ENCODE data around the gene CKS1B. TPM values are rescaled to one million over a fixed set of nuclear protein-coding genes. Genes with fewer than 3 reads are reported as not detected.
A peak's percentile ranks its signal among the peaks of the same experiment; 100 is the strongest.
"Not testable (repeated sequence)": the region's sequence is repeated elsewhere in the genome, so short reads cannot be mapped to it uniquely, and the experiment has no call there.

The CKS1B gene
- total RNA-seq, 1 experiment from 2014 or later: 225 TPM

- H3K9me2 ChIP-seq (replicated peaks; ENCODE audit: insufficient read depth, low read length): no peaks in the 10 kb centered on the region
- H2AFZ ChIP-seq (ENCODE audit: low read length): no peak overlapping the region
- DNase-seq: no peak
- peak overlapping the region; percentile 73; the same call in 1 of the 2 replicates for H3K4me3 ChIP-seq (ENCODE audit: low read length)
- peak overlapping the region; percentile 94 for H3K9ac ChIP-seq (ENCODE audit: low read length)
- H3K79me2 ChIP-seq (ENCODE audit: low read length): peaks cover 70% of the 10 kb centered on the region
- H3K9me3 ChIP-seq (ENCODE audit: low read length): no peaks in the 10 kb centered on the region
- H3K27me3 ChIP-seq (ENCODE audit: low read length): no peaks in the 10 kb centered on the region
- peaks cover 11% of the 10 kb centered on the region; the same call in 1 of the 2 replicates for H3K36me3 ChIP-seq (ENCODE audit: insufficient read depth, low read length)
- H3K27ac ChIP-seq (ENCODE audit: low read length): no peak overlapping the region
- peaks cover 57% of the 10 kb centered on the region for H3K4me1 ChIP-seq (ENCODE audit: low read length)
- H4K20me1 ChIP-seq (ENCODE audit: insufficient read depth, low read depth, low read length): no peaks in the 10 kb centered on the region
- peak overlapping the region; percentile 90 for H3K4me2 ChIP-seq (ENCODE audit: low read depth, low read length, poor library complexity, severe bottlenecking)
Observed at GRCh38 chr1:154972517-154973343, 1.8 kb upstream of the CKS1B start.

DNA sequence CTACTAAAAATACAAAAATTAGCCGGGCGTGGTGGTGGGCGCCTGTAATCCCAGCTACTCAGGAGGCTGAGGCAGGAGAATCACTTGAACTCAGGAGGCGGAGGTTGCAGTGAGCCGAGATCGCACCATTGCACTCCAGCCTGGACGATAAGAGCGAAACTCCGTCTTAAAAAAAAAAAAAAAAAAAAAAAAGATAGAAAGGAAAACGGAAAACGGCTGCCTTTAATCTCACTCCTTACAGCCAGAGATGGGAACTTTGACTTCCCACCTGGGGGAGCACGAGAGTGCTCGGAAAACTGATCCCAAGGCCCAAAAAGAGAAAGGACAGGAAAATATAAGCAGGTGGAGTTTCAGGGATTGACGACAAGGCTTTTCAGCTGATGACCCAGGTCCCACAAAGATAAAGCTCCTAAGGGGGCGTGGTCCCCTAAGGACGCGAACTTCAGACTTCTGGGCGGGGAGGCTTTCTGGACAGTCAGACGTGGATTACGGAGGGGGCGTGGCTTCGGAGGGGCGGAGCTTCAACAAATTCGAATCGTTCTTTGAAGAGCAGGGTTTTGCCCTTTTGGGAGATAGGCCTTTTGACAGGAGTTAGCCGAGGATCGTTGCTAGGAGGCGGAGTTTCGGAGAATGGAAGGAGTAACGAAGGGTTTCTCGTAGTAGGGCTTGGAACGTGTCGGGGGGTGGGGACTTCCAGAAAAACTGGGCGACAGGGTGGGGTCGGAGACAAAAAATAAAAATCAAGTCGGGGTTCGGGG is 958 bp upstream of the CKS1B start:
- Histone ChIP-seq H3K9me3 (ENCODE audit: low read length) (no peaks in the 10 kb centered on the region), H3K4me1 (ENCODE audit: low read length) (peaks cover 57% of the 10 kb centered on the region), H3K4me3 (ENCODE audit: low read length) (peak overlapping the region; percentile 73), H3K79me2 (ENCODE audit: low read length) (peaks cover 78% of the 10 kb centered on the region), H3K9ac (ENCODE audit: low read length) (peak overlapping the region; percentile 94), H2AFZ (ENCODE audit: low read length) (no peak overlapping the region; the same call in 1 of the 2 replicates), H3K36me3 (ENCODE audit: insufficient read depth, low read length) (peaks cover 19% of the 10 kb centered on the region), H3K9me2 (replicated peaks; ENCODE audit: insufficient read depth, low read length) (no peaks in the 10 kb centered on the region), H3K27me3 (ENCODE audit: low read length) (no peaks in the 10 kb centered on the region), H4K20me1 (ENCODE audit: insufficient read depth, low read depth, low read length) (no peaks in the 10 kb centered on the region), H3K4me2 (ENCODE audit: low read depth, low read length, poor library complexity, severe bottlenecking) (peak overlapping the region; percentile 90), H3K27ac (ENCODE audit: low read length) (peak overlapping the region; percentile 94)
- peak; percentile 98 for DNase-seq

GRCh38 chr1:154974808-154975408 is 427 bp downstream of the CKS1B start:
- Histone ChIP-seq H3K4me2 (ENCODE audit: low read depth, low read length, poor library complexity, severe bottlenecking) (peak overlapping the region; percentile 79), H3K4me1 (ENCODE audit: low read length) (peaks cover 48% of the 10 kb centered on the region), H3K9me2 (replicated peaks; ENCODE audit: insufficient read depth, low read length) (no peaks in the 10 kb centered on the region), H3K36me3 (ENCODE audit: insufficient read depth, low read length) (peaks cover 26% of the 10 kb centered on the region), H3K27ac (ENCODE audit: low read length) (peak overlapping the region; percentile 94), H2AFZ (ENCODE audit: low read length) (no peak overlapping the region), H3K9me3 (ENCODE audit: low read length) (no peaks in the 10 kb centered on the region), H3K27me3 (ENCODE audit: low read length) (no peaks in the 10 kb centered on the region), H4K20me1 (ENCODE audit: insufficient read depth, low read depth, low read length) (no peaks in the 10 kb centered on the region), H3K4me3 (ENCODE audit: low read length) (peak overlapping the region; percentile 73), H3K9ac (ENCODE audit: low read length) (peak overlapping the region; percentile 79), H3K79me2 (ENCODE audit: low read length) (peaks cover 68% of the 10 kb centered on the region)
- DNase-seq: peak; percentile 98

DNA sequence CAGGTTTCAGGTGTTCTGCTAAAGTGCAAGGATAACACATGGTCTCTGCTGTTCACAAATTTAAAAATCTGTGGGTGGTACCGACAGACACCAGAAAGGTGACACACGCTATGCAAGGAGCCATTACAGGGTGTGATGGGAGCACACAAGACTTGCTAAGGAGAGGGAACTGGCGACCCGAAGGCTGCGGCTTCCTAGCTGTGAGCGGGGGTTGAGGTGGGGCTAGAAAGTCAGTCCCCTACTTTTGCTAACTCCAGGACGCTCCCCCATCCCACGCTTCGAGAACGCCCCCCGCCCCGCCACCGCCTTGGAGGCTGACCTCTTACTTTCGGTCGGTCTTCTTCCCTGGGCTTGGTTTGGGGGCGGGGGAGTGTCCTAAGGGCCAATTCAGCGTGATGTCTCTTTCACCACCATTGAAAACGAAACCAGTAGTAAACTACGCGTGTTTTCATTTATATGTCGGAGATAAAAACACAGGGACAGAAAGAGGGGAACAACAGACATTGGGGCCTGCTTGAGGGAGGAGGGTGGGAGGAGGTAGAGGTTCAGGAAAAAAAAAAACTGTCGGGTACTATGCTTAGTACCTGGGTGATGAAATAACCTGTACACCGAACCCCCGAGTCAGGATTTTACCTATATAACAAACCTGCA is 1.1 kb downstream of the CKS1B start:
- Histone ChIP-seq H4K20me1 (ENCODE audit: insufficient read depth, low read depth, low read length) (no peaks in the 10 kb centered on the region), H3K4me3 (ENCODE audit: low read length) (peak overlapping the region; percentile 73), H3K9me2 (replicated peaks; ENCODE audit: insufficient read depth, low read length) (no peaks in the 10 kb centered on the region), H3K27me3 (ENCODE audit: low read length) (no peaks in the 10 kb centered on the region), H3K4me2 (ENCODE audit: low read depth, low read length, poor library complexity, severe bottlenecking) (peak overlapping the region; percentile 79), H3K36me3 (ENCODE audit: insufficient read depth, low read length) (peaks cover 26% of the 10 kb centered on the region), H3K9ac (ENCODE audit: low read length) (peak overlapping the region; percentile 79), H3K27ac (ENCODE audit: low read length) (peak overlapping the region; percentile 94), H3K4me1 (ENCODE audit: low read length) (peaks cover 42% of the 10 kb centered on the region), H2AFZ (ENCODE audit: low read length) (no peak overlapping the region), H3K9me3 (ENCODE audit: low read length) (no peaks in the 10 kb centered on the region), H3K79me2 (ENCODE audit: low read length) (peaks cover 62% of the 10 kb centered on the region)
- DNase-seq: peak; percentile 76

GRCh38 chr1:154977762-154978161 is 3.3 kb downstream of the CKS1B start:
- peak overlapping the region; percentile 94 for H3K27ac ChIP-seq (ENCODE audit: low read length)
- peaks cover 33% of the 10 kb centered on the region for H3K4me1 ChIP-seq (ENCODE audit: low read length)
- not testable (repeated sequence) for H3K9ac ChIP-seq (ENCODE audit: low read length); DNase-seq; H3K9me2 ChIP-seq (replicated peaks; ENCODE audit: insufficient read depth, low read length); H4K20me1 ChIP-seq (ENCODE audit: insufficient read depth, low read depth, low read length); H2AFZ ChIP-seq (ENCODE audit: low read length); H3K27me3 ChIP-seq (ENCODE audit: low read length); H3K9me3 ChIP-seq (ENCODE audit: low read length); H3K4me3 ChIP-seq (ENCODE audit: low read length)
- H3K4me2 ChIP-seq (ENCODE audit: low read depth, low read length, poor library complexity, severe bottlenecking): peak overlapping the region; percentile 23
- peaks cover 46% of the 10 kb centered on the region for H3K79me2 ChIP-seq (ENCODE audit: low read length)
- H3K36me3 ChIP-seq (ENCODE audit: insufficient read depth, low read length): peaks cover 26% of the 10 kb centered on the region

DNA sequence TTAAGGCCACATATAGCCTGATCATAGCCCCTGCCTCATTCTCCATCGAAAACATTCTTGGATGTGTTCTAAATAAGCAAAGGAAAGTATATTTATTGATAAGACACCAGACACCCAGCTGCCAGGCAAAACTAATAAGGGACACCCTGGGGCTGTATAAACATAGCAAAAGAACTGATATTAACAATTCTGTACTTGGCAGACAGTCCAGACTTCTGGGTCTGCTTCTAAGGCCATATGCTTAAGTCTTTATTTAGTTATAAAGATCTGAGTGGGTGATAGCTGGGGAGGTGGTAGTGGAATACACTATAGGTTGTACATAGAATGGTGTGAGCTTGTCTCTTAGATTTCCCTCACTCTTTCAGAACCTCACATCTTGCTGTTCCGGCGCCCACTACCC is 3.9 kb downstream of the CKS1B start:
- Histone ChIP-seq H3K27ac (ENCODE audit: low read length) (peak overlapping the region; percentile 94; the same call in 1 of the 2 replicates), H3K9me3 (ENCODE audit: low read length) (no peaks in the 10 kb centered on the region), H3K27me3 (ENCODE audit: low read length) (no peaks in the 10 kb centered on the region), H2AFZ (ENCODE audit: low read length) (no peak overlapping the region), H3K9ac (ENCODE audit: low read length) (no peak overlapping the region), H4K20me1 (ENCODE audit: insufficient read depth, low read depth, low read length) (no peaks in the 10 kb centered on the region), H3K4me2 (ENCODE audit: low read depth, low read length, poor library complexity, severe bottlenecking) (no peak overlapping the region), H3K9me2 (replicated peaks; ENCODE audit: insufficient read depth, low read length) (no peaks in the 10 kb centered on the region), H3K4me3 (ENCODE audit: low read length) (no peak overlapping the region), H3K79me2 (ENCODE audit: low read length) (peaks cover 44% of the 10 kb centered on the region), H3K36me3 (ENCODE audit: insufficient read depth, low read length) (peaks cover 26% of the 10 kb centered on the region), H3K4me1 (ENCODE audit: low read length) (peaks cover 29% of the 10 kb centered on the region)
- DNase-seq: no peak

DNA sequence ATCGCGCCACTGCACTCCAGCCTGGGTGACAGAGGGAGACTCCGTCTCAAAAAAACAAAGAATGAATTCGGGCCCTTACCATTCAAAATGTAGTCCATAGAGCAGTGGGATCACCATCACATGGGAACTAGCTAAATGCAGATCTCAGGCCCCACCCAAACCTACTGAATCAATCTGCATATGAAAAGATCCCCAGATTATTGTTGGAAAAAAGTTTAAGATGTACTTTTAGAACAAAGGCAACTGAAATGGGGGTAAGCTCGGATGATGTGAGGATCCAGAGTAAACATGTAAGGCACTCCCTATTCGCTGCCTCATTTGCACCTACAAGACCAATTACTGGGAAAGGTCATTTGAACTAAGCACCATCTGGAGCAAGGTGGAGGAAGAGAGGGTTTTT is 7.9 kb downstream of the CKS1B start:
- no peaks in the 10 kb centered on the region for H4K20me1 ChIP-seq (ENCODE audit: insufficient read depth, low read depth, low read length)
- H3K36me3 ChIP-seq (ENCODE audit: insufficient read depth, low read length): peaks cover 20% of the 10 kb centered on the region
- H3K27me3 ChIP-seq (ENCODE audit: low read length): no peaks in the 10 kb centered on the region
- H3K9me2 ChIP-seq (replicated peaks; ENCODE audit: insufficient read depth, low read length): no peaks in the 10 kb centered on the region
- H3K4me2 ChIP-seq (ENCODE audit: low read depth, low read length, poor library complexity, severe bottlenecking): peak overlapping the region; percentile 86
- H3K4me3 ChIP-seq (ENCODE audit: low read length): peak overlapping the region; percentile 92
- peaks cover 21% of the 10 kb centered on the region for H3K4me1 ChIP-seq (ENCODE audit: low read length)
- H3K27ac ChIP-seq (ENCODE audit: low read length): peak overlapping the region; percentile 67
- peak overlapping the region; percentile 62 for H3K9ac ChIP-seq (ENCODE audit: low read length)
- no peak overlapping the region for H2AFZ ChIP-seq (ENCODE audit: low read length)
- H3K79me2 ChIP-seq (ENCODE audit: low read length): peaks cover 33% of the 10 kb centered on the region
- DNase-seq: no peak
- no peaks in the 10 kb centered on the region for H3K9me3 ChIP-seq (ENCODE audit: low read length)
